Uterus (tissue), 4 donors: Measurements from ENCODE around the gene SNRPD3. TPM values are rescaled to one million over a fixed set of nuclear protein-coding genes. Genes with fewer than 3 reads are reported as not detected.

Source experiments
- DNase-seq, 2 donors: peaks; one replicate each; pipeline ENCODE4 v3.0.0-alpha.2; 2019 to 2020
- H3K27ac ChIP-seq, 2 donors: fragments of 200-600 bp; sonication (generic); 1 replicate in 1 of 2; 2 replicates in 1 of 2; pipeline ENCODE4 v1.5.1; 2016 to 2018
- H3K27me3 ChIP-seq, 2 donors: fragments of 200-600 bp; sonication (generic); one replicate each; pipeline ENCODE4 v1.5.1; 2018 to 2019; ENCODE audit warnings: control low read depth in 1 of 2
- H3K36me3 ChIP-seq, 2 donors: fragments of 200-600 bp; sonication (generic); one replicate each; pipeline ENCODE4 v1.5.1; 2019; ENCODE audit warnings: control low read depth in 1 of 2
- H3K4me1 ChIP-seq, 2 donors: fragments of 200-600 bp; sonication (generic); one replicate each; pipeline ENCODE4 v1.5.1; 2018 to 2019; ENCODE audit warnings: control low read depth in 1 of 2
- H3K4me3 ChIP-seq, 2 donors: fragments of 200-600 bp; sonication (generic); 1 replicate in 1 of 2; 2 replicates in 1 of 2; pipeline ENCODE4 v1.5.1; 2018 to 2019; ENCODE audit warnings: mild to moderate bottlenecking in 1 of 2
- H3K9me3 ChIP-seq, 2 donors: fragments of 200-600 bp; sonication (generic); one replicate each; pipeline ENCODE4 v1.5.1; 2019; ENCODE audit warnings: control low read depth in 1 of 2
- POLR2A ChIP-seq, 2 donors: fragments of 450-650 bp; IDR thresholded peaks; one replicate each; pipeline ENCODE4 v1.6.1; 2016; ENCODE audit warnings: antibody characterized with exemption in 2 of 2, mild to moderate bottlenecking in 1 of 2, moderate library complexity in 1 of 2
- intact Hi-C: fragments of 100-400 bp; cut with DNase I; formaldehyde crosslinking; loops from one replicate; pipeline ENCODE4 v1.15.1; 2023; ENCODE audit warnings: low total_unique reads
- total RNA-seq, 4 donors: library from RNA; depleted of rRNA in 3 of 4; stranded (reverse); fragments of >200 nt in 3 of 4; gene quantifications; one replicate each; pipeline versions ENCODE4 v1.1.0 to v1.2.4, GENCODE V29; 2014 to 2023
- TF ChIP-seq, protein P1 (sequence below), 4 experiments: fragments of 200-600 bp in 2 of 4; fragments of 450-650 bp in 2 of 4; sonication (generic) in 2 of 4; IDR thresholded peaks; one replicate each; pipeline ENCODE4 v1.5.1; 2016 to 2019; ENCODE audit warnings: antibody characterized with exemption in 4 of 4, mild to moderate bottlenecking in 2 of 4, moderate library complexity in 1 of 4
- donor health status: DM: yes; HTN: yes; CAD: no.

The SNRPD3 gene
- total RNA-seq, 4 donors from 2014 or later = 42.6 to 189 (median 85.1) TPM

DNA sequence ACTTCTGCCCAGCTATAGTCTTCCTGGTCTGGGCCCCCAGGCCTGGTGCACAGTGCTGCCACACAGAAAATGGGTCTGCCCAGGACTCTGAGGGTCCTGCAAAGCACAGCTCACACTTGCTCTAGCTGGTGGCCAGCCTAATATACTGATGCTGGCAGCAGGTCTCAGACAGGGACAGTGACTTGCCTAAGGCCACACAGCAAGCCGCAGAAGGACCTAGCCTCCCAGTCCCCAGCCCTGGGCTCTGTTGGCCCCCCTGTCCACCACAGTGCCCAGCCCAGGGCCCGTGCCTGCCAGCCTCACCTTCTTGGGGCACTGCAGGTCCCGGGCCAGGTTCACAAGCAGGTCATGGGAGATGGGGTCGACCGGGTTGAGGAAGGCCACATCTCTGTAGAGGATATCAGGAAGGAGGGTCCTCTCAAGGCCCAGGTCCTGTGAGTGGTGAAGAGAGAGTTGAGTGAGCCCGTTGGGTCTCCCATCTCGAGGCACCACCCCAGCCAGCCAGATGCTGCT, 33.8 kb downstream of the SNRPD3 start:
- no peaks in the 10 kb centered on the region for H3K36me3 ChIP-seq
- no peak overlapping the region for H3K4me3 ChIP-seq
- intact Hi-C loops = no loop called here
- no peak for TF ChIP-seq POLR2A (IDR thresholded peaks at IDR 0.05)
- TF ChIP-seq, protein P1, sequence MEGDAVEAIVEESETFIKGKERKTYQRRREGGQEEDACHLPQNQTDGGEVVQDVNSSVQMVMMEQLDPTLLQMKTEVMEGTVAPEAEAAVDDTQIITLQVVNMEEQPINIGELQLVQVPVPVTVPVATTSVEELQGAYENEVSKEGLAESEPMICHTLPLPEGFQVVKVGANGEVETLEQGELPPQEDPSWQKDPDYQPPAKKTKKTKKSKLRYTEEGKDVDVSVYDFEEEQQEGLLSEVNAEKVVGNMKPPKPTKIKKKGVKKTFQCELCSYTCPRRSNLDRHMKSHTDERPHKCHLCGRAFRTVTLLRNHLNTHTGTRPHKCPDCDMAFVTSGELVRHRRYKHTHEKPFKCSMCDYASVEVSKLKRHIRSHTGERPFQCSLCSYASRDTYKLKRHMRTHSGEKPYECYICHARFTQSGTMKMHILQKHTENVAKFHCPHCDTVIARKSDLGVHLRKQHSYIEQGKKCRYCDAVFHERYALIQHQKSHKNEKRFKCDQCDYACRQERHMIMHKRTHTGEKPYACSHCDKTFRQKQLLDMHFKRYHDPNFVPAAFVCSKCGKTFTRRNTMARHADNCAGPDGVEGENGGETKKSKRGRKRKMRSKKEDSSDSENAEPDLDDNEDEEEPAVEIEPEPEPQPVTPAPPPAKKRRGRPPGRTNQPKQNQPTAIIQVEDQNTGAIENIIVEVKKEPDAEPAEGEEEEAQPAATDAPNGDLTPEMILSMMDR (IDR thresholded peaks at IDR 0.05) = no peak
- no peaks in the 10 kb centered on the region for H3K4me1 ChIP-seq
- no peak overlapping the region for H3K27ac ChIP-seq
- no peaks in the 10 kb centered on the region for H3K27me3 ChIP-seq
- H3K9me3 ChIP-seq = no peaks in the 10 kb centered on the region
- no peak for DNase-seq

DNA sequence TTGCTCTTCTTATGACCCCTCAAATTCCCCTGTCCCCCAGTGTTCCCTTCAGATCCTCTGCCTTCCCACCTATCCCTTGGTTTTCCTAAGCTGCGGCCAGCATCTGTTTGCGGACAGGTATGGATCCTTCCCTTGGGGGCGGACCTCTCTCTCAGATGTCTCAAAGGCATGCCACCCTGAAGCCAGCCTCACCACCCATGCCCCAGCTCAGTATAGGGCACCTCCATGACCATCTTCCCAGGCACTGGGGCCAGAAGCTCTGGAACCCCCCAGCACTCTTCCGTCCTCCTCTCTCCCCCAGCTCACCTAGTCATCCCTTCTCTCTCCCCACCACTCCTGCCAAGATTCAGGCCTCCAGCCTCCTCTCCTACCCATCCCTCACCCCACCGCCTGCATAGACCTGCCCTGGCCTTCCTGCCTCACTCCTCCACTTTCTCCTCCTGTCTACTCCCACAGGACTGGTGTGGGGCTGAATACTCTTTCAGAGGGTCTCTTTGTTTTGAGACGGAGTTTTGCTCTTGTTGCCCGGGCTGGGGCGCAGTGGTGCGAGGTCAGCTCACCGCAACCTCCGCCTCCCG, 34.9 kb downstream of the SNRPD3 start:
- intact Hi-C loops = no loop called here
- TF ChIP-seq, protein P1 (IDR thresholded peaks at IDR 0.05) = no peak
- no peak for TF ChIP-seq POLR2A (IDR thresholded peaks at IDR 0.05)
- Histone ChIP-seq H3K4me1 (no peaks in the 10 kb centered on the region), H3K4me3 (no peak overlapping the region), H3K27ac (no peak overlapping the region), H3K9me3 (no peaks in the 10 kb centered on the region), H3K27me3 (no peaks in the 10 kb centered on the region), H3K36me3 (no peaks in the 10 kb centered on the region)
- DNase-seq = no peak

DNA sequence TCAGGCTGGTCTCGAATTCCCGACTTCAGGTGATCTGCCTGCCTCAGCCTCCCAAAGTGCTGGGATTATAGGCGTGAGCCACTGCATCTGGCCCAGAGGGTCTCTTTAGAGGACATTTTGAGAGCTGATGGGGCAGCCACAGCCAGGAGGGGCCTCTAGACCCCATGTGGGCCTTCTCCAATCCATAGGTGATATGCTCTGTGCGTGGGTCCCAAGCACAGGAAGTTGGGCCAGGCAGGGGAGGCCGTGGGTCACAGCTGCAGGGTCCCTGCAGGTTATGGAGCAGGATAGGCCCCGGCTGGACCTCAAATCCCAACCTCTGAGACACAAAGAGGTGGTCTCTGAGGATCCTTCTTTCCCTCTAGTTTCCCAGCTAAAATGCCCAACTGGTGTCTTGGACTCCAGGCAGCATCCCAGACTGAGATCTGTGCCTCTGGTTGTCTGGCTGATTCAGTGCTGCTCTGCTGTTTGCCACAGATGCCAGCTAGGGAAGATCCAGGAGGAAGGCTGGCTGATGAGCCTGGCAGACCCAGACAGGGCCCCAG, 35.6 kb downstream of the SNRPD3 start:
- Histone ChIP-seq H3K36me3 (no peaks in the 10 kb centered on the region), H3K27ac (no peak overlapping the region), H3K4me1 (no peaks in the 10 kb centered on the region), H3K9me3 (no peaks in the 10 kb centered on the region), H3K27me3 (no peaks in the 10 kb centered on the region), H3K4me3 (no peak overlapping the region)
- intact Hi-C loops = no loop called here
- TF ChIP-seq, protein P1 (IDR thresholded peaks at IDR 0.05) = no peak
- no peak for DNase-seq

DNA sequence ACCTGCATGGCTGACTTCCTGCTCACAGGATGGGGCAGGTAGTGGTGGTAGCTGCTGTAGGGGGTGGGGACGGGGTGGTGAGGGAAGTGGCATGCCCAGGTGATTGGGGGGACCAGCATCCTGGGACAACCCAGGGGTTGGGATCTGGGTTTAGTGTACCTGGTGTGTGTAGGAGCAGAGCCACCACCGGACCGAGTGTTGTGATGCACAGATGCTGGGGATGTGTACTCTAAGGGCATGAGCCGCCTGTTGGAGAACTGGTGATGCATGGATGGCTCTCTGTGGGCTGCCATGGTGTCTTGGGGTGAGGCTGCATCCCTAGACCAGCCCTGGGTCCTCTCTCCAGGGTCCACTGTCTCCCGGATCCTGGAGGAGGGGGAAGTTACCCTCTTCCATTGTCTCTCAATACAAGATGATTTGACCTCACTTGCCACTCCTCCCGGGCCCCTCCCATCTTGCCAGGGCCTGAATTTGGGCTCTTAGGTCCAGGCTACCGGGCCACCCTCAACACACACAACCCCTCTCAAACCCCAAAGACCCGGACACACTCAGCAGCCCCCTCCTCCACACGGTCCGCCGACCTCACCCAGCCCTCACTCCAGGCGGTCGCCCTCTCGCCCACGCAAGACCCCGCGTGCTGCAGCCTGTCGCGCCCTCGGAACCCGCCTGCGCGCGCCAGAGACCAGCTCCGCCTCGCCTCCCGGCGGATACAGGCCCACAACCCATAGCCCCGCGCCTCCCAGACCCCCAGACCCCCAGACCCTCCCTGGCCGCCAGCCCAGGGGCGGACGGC, 36.5 kb downstream of the SNRPD3 start:
- intact Hi-C loops = no loop called here
- Histone ChIP-seq H3K27me3 (no peaks in the 10 kb centered on the region), H3K36me3 (no peaks in the 10 kb centered on the region), H3K4me3 (peak overlapping the region; percentile 57 to 78), H3K27ac (peak overlapping the region; percentile 63 to 91), H3K9me3 (no peaks in the 10 kb centered on the region), H3K4me1 (no peaks in the 10 kb centered on the region)
- DNase-seq = peak in 1 of 2 donors; percentile 43
- TF ChIP-seq, protein P1 (IDR thresholded peaks at IDR 0.05) = no peak
- TF ChIP-seq POLR2A (IDR thresholded peaks at IDR 0.05) = no peak
